ENCODE results near the gene EXOC4. TPM values are rescaled to one million over a fixed set of nuclear protein-coding genes. Genes with fewer than 3 reads are reported as not detected.

EXOC4 gene
- total RNA-seq, 3 donors from 2014 or later, result 23.9 to 30.4 (median 26.0) TPM

DNA sequence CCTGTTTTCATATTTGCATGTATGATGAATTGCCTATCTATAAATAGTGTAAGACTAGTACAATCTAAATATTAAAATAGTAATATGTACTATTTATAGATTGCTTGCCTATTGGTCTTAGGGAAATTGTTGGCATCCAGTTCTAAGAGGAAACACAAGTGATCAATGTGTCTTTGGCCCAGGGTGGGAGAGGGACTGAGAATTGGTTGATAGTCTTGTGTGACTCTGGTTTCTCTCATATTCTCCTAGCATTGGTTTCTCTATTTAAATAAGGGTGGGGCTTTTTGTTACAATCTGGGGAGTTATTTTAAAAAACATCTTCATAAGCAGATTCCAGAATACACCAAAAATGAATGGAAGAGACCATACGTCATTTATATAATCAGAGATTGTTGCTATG is 250.1 kb downstream of the EXOC4 start:
- ATAC-seq, result no peak
- Mint-ChIP-seq H3K36me3 (ENCODE audit: insufficient read depth) (peaks cover 6% of the 10 kb centered on the region), H3K27me3 (ENCODE audit: low read depth) (no peaks in the 10 kb centered on the region), H3K4me1 (ENCODE audit: low read depth) (no peaks in the 10 kb centered on the region), H3K9me3 (no peaks in the 10 kb centered on the region), H3K4me3 (no peak overlapping the region)
- no peak for DNase-seq

DNA sequence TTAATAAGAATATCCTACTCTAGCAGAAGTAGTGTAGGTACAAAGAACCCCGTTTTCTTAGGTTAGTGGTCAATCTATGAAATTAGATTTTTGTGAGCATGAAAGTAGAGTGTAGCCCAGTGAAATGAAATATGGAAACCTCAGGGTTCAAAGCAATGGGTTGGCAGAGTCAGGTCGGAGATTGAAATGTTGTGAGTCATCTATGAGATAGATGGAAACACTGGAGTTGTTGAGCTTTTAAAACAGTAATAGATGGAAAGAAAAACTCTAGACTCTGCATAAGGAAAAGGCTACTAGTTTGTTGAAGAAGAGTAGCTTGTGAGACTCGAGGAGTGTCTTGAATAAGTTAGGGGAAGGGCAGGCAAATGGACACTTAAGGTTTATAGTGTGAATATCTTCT is 251.9 kb downstream of the EXOC4 start:
- no peak for ATAC-seq
- H3K36me3 Mint-ChIP-seq (ENCODE audit: insufficient read depth), result peaks cover 14% of the 10 kb centered on the region
- no peak for DNase-seq
- H3K9me3 Mint-ChIP-seq, result peaks cover 5% of the 10 kb centered on the region
- no peak overlapping the region for H3K4me3 Mint-ChIP-seq
- no peaks in the 10 kb centered on the region for H3K4me1 Mint-ChIP-seq (ENCODE audit: low read depth)
- H3K27me3 Mint-ChIP-seq (ENCODE audit: low read depth), result no peaks in the 10 kb centered on the region

DNA sequence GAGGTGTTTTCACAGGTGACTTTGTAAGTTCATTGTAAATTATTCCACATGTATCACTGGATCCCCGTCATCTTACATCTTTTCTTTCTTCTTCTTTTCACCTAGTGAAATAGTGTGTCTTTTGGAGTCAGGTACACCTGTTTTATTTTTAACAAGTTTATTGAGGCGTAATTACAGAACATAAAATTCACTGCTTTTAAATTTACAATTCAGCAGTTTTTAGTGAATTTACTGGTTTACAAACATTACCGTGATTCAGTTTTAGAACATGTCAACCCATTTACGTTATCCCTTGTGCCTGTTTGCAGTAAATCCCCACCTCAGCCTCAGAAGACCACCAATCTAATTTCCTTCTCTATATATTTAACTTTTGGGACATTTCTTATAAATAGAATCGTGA is 256.9 kb downstream of the EXOC4 start:
- ATAC-seq (no peak), DNase-seq (no peak)
- Mint-ChIP-seq H3K9me3 (peaks cover 5% of the 10 kb centered on the region), H3K4me1 (ENCODE audit: low read depth) (no peaks in the 10 kb centered on the region), H3K27me3 (ENCODE audit: low read depth) (no peaks in the 10 kb centered on the region), H3K36me3 (ENCODE audit: insufficient read depth) (peaks cover 32% of the 10 kb centered on the region), H3K4me3 (no peak overlapping the region)

DNA sequence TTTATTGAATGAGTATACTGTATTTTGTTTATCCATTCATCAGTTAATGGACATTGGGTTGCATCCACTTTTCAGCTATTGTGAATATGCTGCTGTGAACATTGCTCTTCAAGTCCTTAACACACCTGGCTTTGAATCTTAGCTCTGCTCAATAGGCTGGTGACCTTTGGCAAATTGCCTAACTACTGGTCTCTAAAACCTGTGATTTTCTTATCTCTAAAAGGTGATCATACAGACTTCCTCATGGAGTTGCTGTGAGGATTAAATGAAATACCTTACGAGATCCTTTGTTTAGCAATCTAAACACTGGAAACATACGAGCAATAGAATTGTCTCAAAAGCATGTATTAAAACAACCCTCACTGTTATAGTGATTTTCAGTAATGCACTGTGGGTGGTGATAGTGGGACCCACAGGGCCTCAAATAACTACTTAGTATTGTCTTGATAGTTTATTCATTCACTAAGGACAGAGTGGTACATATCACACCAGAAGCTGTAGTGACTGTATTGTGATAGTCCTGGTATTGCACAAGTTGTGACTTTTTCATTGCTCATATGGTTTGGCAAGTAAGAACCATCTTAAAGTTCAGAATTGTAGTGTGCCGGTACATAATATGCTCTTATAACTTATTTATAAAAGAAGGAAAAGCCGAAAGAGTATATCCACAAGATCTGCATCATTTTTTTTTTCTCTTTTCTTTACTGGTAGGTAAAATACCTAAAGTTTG is 257.6 kb downstream of the EXOC4 start:
- DNase-seq, result no peak
- no peak overlapping the region for H3K4me3 Mint-ChIP-seq
- no peaks in the 10 kb centered on the region for H3K27me3 Mint-ChIP-seq (ENCODE audit: low read depth)
- no peak for ATAC-seq
- peaks cover 5% of the 10 kb centered on the region for H3K9me3 Mint-ChIP-seq
- H3K36me3 Mint-ChIP-seq (ENCODE audit: insufficient read depth), result peaks cover 32% of the 10 kb centered on the region
- H3K4me1 Mint-ChIP-seq (ENCODE audit: low read depth), result no peaks in the 10 kb centered on the region

DNA sequence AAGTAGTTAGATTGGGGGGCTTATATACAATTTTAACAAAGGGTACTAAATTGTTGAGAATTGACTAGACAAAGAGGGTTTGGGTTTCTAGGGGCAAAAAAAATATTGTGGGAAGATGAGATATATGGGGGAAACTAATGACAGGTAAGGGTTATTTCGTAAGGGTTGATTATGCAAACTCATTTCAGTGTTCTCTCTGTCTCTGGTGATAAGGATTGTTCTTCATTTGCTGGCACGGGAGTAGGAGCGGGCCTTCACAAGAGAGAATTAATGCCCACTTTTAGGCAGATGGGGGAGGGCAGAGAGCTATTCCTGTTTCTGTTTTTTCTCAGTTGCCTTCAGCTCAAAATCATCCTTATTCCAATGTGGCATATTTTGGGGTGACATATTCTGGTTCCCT is 258.4 kb downstream of the EXOC4 start:
- no peaks in the 10 kb centered on the region for H3K27me3 Mint-ChIP-seq (ENCODE audit: low read depth)
- no peaks in the 10 kb centered on the region for H3K4me1 Mint-ChIP-seq (ENCODE audit: low read depth)
- H3K36me3 Mint-ChIP-seq (ENCODE audit: insufficient read depth), result peaks cover 33% of the 10 kb centered on the region
- peaks cover 5% of the 10 kb centered on the region for H3K9me3 Mint-ChIP-seq
- no peak overlapping the region for H3K4me3 Mint-ChIP-seq
- no peak for DNase-seq
- no peak for ATAC-seq

DNA sequence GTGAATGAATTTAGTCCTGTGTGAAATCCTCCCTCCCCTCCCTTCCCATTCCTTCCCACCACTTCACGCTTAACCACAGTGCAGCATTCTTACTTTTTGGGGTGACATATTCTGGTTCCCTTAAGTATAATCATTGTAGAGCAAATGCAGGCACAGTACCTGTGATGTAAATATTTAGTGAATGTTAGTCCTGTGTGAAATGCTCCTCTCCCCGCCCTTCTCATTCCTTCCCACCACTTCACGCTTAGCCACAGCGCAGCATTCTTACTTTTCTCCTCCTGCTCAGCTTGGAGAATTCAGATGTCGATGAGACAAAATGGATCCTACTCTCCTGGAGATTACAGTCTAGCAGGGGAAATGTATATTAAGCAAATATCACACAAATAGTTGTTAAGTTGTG is 258.8 kb downstream of the EXOC4 start:
- DNase-seq, result no peak
- Mint-ChIP-seq H3K4me3 (no peak overlapping the region), H3K4me1 (ENCODE audit: low read depth) (no peaks in the 10 kb centered on the region), H3K27me3 (ENCODE audit: low read depth) (no peaks in the 10 kb centered on the region), H3K9me3 (peaks cover 5% of the 10 kb centered on the region), H3K36me3 (ENCODE audit: insufficient read depth) (peaks cover 35% of the 10 kb centered on the region)
- ATAC-seq, result no peak

DNA sequence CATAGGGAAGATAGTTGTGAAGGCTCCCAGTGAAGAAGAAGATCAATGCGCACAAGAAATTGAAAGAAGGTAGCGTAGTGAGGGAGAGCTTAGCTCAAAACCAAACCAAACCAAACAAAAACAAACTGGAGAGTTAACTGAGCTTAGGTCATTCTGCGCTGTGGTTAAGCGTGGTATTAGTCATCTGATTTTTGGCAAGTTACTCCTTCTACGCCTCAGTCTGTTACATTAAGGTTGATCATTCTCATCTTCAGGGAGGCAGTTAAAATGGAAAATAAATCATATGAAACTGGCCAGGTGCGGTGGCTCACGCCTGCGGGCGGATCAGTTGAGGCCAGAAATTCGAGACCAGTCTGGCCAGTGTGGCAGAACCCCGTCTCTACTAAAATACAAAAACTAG is 259.7 kb downstream of the EXOC4 start:
- H3K4me3 Mint-ChIP-seq, result no peak overlapping the region
- ATAC-seq (no peak), DNase-seq (no peak)
- H3K27me3 Mint-ChIP-seq (ENCODE audit: low read depth), result no peaks in the 10 kb centered on the region
- peaks cover 5% of the 10 kb centered on the region for H3K9me3 Mint-ChIP-seq
- no peaks in the 10 kb centered on the region for H3K4me1 Mint-ChIP-seq (ENCODE audit: low read depth)
- peaks cover 34% of the 10 kb centered on the region for H3K36me3 Mint-ChIP-seq (ENCODE audit: insufficient read depth)

DNA sequence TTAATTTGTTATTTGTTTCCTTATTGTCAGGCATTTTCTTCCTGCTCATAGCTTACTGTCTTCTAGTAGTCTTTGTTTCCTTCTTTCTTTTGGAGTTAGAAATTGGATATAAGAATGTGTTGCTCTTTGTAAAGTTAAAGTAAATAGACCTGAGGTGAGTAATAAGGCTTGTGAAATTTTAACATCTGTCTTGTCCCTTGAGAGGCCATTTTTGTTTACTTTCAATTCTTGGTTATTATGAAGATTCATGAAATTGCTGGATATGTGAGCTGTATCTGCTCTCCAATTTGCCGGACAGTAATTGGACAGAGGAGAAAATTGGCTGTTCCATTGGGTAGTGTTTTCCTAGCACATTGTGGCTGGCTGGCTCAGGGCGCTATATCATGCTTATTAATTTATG is 260.7 kb downstream of the EXOC4 start:
- Mint-ChIP-seq H3K27me3 (ENCODE audit: low read depth) (no peaks in the 10 kb centered on the region), H3K9me3 (no peaks in the 10 kb centered on the region), H3K4me3 (no peak overlapping the region), H3K4me1 (ENCODE audit: low read depth) (no peaks in the 10 kb centered on the region), H3K36me3 (ENCODE audit: insufficient read depth) (peaks cover 31% of the 10 kb centered on the region)
- no peak for ATAC-seq
- no peak for DNase-seq

DNA sequence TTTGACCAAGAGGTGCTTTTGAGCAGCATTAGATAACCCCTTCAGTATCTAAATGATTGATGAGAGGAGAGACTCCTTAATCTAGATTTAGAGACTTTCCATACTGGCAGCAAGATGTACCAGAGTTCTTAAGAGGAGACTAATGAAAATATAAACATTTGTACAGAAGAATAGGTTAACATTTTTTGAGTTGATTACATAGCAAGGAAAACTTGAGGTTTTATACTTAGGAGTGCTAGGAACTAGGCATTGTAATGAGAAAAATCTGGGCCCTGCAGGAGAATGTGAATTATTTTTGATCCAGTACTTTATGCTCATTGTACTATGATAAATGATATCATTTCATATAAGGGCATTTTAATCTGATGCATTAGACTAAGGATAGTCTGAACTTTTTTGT is 261.7 kb downstream of the EXOC4 start:
- ATAC-seq (no peak), DNase-seq (no peak)
- Mint-ChIP-seq H3K36me3 (ENCODE audit: insufficient read depth) (peaks cover 30% of the 10 kb centered on the region), H3K4me1 (ENCODE audit: low read depth) (no peaks in the 10 kb centered on the region), H3K4me3 (no peak overlapping the region), H3K9me3 (no peaks in the 10 kb centered on the region), H3K27me3 (ENCODE audit: low read depth) (no peaks in the 10 kb centered on the region)

DNA sequence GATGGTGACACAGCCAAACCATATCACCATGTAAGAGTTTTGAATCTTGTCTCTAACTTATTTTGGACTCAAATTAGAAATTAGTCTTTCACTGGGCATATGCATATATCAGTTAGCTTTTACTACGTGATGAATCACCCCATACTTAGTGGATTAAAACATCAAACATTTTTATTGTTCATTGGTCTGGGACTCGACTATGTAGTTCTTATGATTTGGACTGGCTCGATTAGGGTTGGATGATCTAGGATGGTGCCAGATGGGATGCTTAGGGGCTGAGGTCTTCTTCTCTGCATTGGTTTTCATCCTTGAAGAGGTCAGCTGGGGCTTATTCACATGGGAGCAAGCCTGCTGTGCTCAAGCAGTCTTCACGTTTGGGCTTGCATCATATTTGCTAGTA is 264.9 kb downstream of the EXOC4 start:
- DNase-seq (no peak), ATAC-seq (no peak)
- no peak overlapping the region for H3K4me3 Mint-ChIP-seq
- H3K27me3 Mint-ChIP-seq (ENCODE audit: low read depth), result no peaks in the 10 kb centered on the region
- H3K4me1 Mint-ChIP-seq (ENCODE audit: low read depth), result no peaks in the 10 kb centered on the region
- peaks cover 20% of the 10 kb centered on the region for H3K36me3 Mint-ChIP-seq (ENCODE audit: insufficient read depth)
- no peaks in the 10 kb centered on the region for H3K9me3 Mint-ChIP-seq

DNA sequence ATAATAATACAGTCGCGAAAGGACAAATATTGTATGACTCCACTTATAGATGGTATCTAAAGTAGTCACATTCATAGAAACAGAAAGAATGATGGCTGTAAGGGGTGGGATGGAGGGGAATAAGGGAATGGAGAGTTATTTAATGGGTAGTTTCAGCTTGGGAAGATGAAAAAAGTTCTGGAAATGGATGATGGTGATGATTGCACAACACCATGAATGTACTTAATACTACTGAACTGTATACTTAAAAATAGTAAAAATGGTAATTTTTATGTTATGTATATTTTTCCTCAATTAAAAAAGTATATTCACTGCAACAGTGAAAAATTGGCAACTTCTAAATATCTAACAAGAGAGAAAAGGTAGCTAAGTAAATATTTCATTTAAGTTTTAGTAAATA is 265.8 kb downstream of the EXOC4 start:
- no peaks in the 10 kb centered on the region for H3K4me1 Mint-ChIP-seq (ENCODE audit: low read depth)
- no peaks in the 10 kb centered on the region for H3K27me3 Mint-ChIP-seq (ENCODE audit: low read depth)
- no peak overlapping the region for H3K4me3 Mint-ChIP-seq
- no peak for ATAC-seq
- no peaks in the 10 kb centered on the region for H3K9me3 Mint-ChIP-seq
- peaks cover 17% of the 10 kb centered on the region for H3K36me3 Mint-ChIP-seq (ENCODE audit: insufficient read depth)
- no peak for DNase-seq

DNA sequence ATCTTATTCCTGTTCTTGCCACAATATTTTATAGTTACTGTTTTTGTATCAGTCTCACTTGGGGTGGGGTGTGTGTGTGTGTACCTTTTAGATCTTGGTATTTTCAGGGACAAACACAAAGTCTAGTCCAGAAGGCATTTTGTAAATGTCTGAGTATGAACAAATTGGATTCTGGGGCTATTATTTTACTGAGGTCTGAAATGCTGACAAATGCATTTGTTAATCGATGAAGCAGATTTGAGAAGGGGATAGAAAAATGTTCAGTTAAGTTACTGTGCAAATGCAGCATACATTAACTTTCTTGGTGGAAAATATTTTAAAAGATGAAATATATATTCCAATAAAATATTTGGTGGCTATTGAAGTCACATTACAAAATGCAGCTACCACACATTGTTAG is 267.4 kb downstream of the EXOC4 start:
- no peak overlapping the region for H3K4me3 Mint-ChIP-seq
- H3K36me3 Mint-ChIP-seq (ENCODE audit: insufficient read depth), result peaks cover 12% of the 10 kb centered on the region
- no peak for ATAC-seq
- no peaks in the 10 kb centered on the region for H3K27me3 Mint-ChIP-seq (ENCODE audit: low read depth)
- DNase-seq, result no peak
- no peaks in the 10 kb centered on the region for H3K9me3 Mint-ChIP-seq
- no peaks in the 10 kb centered on the region for H3K4me1 Mint-ChIP-seq (ENCODE audit: low read depth)

DNA sequence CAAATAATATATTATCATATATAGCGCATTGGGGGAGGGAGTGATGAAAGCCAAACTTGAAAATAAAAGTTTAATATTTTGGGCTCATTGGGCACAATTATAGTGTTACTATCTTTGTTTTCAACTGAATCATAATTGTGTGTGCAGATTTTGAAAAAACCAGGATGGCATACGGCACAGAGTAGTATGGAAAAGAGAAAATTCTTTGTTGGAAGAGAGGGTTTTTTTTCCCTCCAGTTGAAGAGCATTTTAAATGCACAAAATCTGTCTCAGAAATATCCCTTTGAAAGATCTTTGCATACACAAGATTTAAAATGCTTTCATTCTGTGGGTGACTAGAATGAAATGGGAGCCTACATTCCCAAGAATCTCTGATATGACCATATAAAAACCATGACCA is 269.6 kb downstream of the EXOC4 start:
- DNase-seq (no peak), ATAC-seq (no peak)
- no peaks in the 10 kb centered on the region for H3K9me3 Mint-ChIP-seq
- no peaks in the 10 kb centered on the region for H3K4me1 Mint-ChIP-seq (ENCODE audit: low read depth)
- no peaks in the 10 kb centered on the region for H3K27me3 Mint-ChIP-seq (ENCODE audit: low read depth)
- no peak overlapping the region for H3K4me3 Mint-ChIP-seq
- peaks cover 8% of the 10 kb centered on the region for H3K36me3 Mint-ChIP-seq (ENCODE audit: insufficient read depth)

DNA sequence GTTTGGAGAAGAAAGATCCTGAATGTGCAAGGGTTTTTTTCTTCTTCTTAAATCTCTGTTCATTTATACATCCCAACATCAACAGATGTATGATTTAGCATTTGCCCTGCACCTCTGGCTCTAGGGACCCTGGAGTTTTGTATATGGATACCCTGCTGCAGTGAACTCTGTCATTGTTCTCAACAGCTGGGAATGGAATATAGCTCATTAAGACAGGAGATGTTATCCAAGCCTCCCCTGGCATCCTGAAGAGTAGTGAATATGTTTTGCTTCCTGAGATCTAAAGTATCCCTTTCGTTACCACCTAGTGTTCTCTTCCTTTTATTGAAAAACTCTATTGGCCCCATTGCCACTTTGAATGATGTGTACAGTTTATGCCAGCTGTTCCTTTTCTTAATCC is 275.9 kb downstream of the EXOC4 start:
- H3K4me1 Mint-ChIP-seq (ENCODE audit: low read depth), result no peaks in the 10 kb centered on the region
- ATAC-seq, result no peak
- H3K36me3 Mint-ChIP-seq (ENCODE audit: insufficient read depth), result peaks cover 10% of the 10 kb centered on the region
- no peaks in the 10 kb centered on the region for H3K27me3 Mint-ChIP-seq (ENCODE audit: low read depth)
- no peak overlapping the region for H3K4me3 Mint-ChIP-seq
- no peak for DNase-seq
- H3K9me3 Mint-ChIP-seq, result no peaks in the 10 kb centered on the region

DNA sequence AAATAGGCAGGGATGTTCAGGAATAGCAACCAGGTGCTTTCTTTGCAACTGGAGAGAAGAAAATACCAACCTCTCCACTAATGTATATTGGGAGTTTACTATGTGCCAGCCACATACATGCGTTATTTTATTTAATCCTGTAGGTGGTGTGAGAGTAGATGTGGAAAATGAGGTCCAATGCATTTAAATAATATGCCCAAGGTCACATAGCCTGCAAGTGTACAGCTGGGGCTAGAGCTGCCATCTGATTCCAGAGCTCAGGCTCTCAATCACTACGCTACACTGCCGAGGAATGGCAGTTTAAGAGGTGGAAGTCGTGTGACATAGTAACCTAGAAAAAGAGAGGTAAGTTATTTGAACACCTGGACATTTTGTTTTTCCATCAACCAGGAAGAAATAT is 277.0 kb downstream of the EXOC4 start:
- DNase-seq (no peak), ATAC-seq (no peak)
- Mint-ChIP-seq H3K4me3 (no peak overlapping the region), H3K9me3 (no peaks in the 10 kb centered on the region), H3K27me3 (ENCODE audit: low read depth) (no peaks in the 10 kb centered on the region), H3K4me1 (ENCODE audit: low read depth) (no peaks in the 10 kb centered on the region), H3K36me3 (ENCODE audit: insufficient read depth) (peaks cover 10% of the 10 kb centered on the region)

DNA sequence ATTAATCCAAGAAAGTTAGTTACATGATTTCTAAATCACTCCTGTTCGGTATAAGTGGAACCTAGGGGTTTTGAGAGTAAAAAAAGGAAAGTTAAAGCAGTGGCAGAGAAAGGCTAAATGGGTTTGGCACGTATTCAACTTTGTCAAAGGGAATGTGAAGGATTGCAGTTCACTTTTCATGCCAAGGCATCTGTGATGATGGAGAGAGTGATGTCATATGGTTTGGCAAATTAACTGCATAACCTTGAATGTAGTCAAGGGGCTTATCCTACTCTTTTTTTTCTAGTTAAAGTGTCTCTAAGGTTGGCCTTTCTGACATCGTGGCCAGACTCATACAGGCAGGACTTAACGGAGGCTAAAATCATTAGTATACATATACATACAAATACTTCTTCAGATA is 277.8 kb downstream of the EXOC4 start:
- no peaks in the 10 kb centered on the region for H3K9me3 Mint-ChIP-seq
- H3K36me3 Mint-ChIP-seq (ENCODE audit: insufficient read depth), result peaks cover 11% of the 10 kb centered on the region
- DNase-seq (no peak), ATAC-seq (no peak)
- no peak overlapping the region for H3K4me3 Mint-ChIP-seq
- H3K27me3 Mint-ChIP-seq (ENCODE audit: low read depth), result no peaks in the 10 kb centered on the region
- peaks cover 1% of the 10 kb centered on the region for H3K4me1 Mint-ChIP-seq (ENCODE audit: low read depth)

Data from activated T-cell treated with anti-CD3 and anti-CD28 coated beads, Interleukin-2, amount 50 U/mL, for 4 hours (primary cell).